Coronary artery (tissue), 2 donors: ENCODE results near the gene STARD7.

Experiments used
- DNase-seq: peaks from one replicate; pipeline ENCODE4 v3.0.0-alpha.2; 2017; ENCODE audit warnings: low spot score
- H3K27ac ChIP-seq, 2 donors: fragments of 200-600 bp; sonication (generic); one replicate each; pipeline ENCODE4 v1.5.1; 2016 to 2019
- H3K4me3 ChIP-seq: fragments of 200-600 bp; sonication (generic); 2 replicates; pipeline ENCODE4 v1.5.1; 2016; ENCODE audit warnings: mild to moderate bottlenecking, moderate library complexity
- TF ChIP-seq, protein P1 (sequence below): fragments of 200-600 bp; sonication (generic); IDR thresholded peaks from one replicate; pipeline ENCODE4 v1.5.1; 2019; ENCODE audit warnings: antibody characterized with exemption

Gene STARD7

DNA sequence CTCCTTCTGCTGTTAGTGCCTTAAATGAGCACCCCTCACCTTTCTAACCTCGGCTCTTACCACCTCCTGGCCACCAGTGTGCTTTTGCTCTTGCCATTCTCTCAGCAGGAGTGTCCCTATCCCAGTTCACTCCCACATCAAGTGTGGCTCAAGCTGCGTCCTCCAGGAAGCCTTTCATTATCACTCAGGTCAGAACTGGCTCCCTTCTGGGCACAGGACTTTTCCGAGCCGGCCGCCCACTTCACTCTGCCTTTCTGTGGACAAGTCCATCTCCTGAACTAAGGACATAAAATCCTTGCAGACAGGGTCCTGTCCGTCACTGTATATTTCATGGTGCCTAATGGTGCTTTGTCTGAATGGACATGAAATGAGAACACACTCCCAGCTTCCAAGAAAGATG is 41.6 kb upstream of the STARD7 start:
- no peak for DNase-seq
- H3K27ac ChIP-seq, result peak overlapping the region; percentile 29 to 53
- TF ChIP-seq, protein P1, sequence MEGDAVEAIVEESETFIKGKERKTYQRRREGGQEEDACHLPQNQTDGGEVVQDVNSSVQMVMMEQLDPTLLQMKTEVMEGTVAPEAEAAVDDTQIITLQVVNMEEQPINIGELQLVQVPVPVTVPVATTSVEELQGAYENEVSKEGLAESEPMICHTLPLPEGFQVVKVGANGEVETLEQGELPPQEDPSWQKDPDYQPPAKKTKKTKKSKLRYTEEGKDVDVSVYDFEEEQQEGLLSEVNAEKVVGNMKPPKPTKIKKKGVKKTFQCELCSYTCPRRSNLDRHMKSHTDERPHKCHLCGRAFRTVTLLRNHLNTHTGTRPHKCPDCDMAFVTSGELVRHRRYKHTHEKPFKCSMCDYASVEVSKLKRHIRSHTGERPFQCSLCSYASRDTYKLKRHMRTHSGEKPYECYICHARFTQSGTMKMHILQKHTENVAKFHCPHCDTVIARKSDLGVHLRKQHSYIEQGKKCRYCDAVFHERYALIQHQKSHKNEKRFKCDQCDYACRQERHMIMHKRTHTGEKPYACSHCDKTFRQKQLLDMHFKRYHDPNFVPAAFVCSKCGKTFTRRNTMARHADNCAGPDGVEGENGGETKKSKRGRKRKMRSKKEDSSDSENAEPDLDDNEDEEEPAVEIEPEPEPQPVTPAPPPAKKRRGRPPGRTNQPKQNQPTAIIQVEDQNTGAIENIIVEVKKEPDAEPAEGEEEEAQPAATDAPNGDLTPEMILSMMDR, result no peak
- no peak overlapping the region for H3K4me3 ChIP-seq

DNA sequence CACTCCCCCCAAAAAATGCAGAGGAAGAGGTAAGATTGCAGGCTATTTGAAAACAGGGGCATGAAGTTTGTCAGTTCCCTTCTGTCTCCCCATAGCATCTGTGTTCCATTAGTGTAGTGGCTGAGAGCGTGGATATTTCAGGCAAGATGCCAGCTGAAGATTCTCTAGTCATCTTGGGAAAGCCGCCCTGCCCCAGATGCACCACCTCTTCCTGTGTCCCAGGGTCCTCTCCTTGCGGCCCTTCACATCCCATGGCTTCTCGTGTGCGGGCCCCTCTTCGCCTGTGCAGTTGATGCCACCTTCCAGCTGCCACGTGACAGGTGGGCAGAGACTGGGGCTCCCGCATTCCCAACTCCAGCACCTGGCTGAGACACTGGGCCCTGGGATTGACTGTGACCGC is 41.0 kb upstream of the STARD7 start:
- TF ChIP-seq, protein P1, result no peak
- DNase-seq, result no peak
- Histone ChIP-seq H3K4me3 (no peak overlapping the region), H3K27ac (peak overlapping the region; percentile 29 to 53)

DNA sequence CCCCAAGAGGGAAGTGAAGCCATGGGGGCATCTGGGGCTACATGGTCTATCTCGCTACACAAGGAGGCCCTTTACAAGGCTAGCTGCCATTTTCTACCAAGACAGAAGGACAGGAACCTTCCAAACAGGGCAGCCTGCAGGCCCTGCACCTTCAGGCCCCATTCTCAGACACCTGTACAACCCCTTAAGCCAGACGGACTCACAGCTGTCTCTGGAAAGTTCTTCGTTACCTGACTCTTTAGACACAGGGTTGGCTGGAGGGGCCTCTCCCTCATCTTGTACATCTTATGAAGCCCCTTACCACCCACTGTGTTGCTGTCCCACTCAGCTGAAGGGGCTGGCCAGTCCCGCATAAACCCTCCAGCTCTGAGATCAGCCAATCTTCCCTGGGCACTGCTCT is 40.0 kb upstream of the STARD7 start:
- TF ChIP-seq, protein P1, result no peak
- no peak for DNase-seq
- no peak overlapping the region for H3K27ac ChIP-seq
- no peak overlapping the region for H3K4me3 ChIP-seq

DNA sequence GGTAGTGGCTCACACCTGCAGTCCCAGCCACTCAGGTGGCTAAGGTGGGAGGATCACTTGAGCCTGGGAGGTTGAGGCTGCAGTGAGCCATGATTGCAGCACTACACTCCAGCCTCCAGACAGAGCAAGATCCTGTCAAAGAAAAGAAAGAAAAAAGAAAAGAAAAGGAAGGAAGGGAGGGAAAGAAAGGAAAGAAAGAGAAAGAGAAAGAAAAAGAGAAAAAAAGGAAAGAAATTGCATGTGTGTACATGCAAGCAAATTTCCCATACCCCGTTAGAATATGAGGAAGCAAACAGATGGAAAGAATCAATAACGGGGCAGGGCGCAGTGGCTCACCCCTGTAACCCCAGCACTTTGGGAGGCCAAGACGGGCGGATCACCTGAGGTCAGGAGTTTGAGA is 39.3 kb upstream of the STARD7 start:
- DNase-seq, result no peak
- TF ChIP-seq, protein P1, result no peak
- no peak overlapping the region for H3K4me3 ChIP-seq
- no peak overlapping the region for H3K27ac ChIP-seq

DNA sequence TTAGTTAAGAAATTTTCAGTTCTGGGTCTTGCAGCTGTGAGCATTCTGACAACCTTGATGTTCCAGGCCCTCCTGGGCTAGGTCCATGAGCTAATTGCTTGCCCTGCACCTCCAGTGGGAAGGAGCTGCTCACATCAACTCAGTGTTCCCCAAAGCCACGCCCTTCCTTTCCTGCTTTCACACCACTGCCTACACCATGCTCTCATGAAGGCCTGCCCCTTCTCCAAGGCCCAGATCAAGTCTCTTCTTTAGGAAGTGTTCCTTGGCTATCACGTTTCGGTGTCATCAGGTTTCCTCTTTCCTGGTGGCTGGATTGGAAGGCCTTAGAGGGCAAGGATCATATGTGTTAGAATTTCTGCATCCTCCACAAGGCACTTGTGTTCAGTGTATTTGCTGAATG is 38.4 kb upstream of the STARD7 start:
- TF ChIP-seq, protein P1, result no peak
- Histone ChIP-seq H3K27ac (peak overlapping the region in 1 of 2 donors; percentile 72), H3K4me3 (no peak overlapping the region)
- no peak for DNase-seq

GRCh38 chr2:96245609-96246390 is 37.2 kb upstream of the STARD7 start:
- Histone ChIP-seq H3K27ac (peak overlapping the region in 1 of 2 donors; percentile 72), H3K4me3 (no peak overlapping the region)
- no peak for DNase-seq
- TF ChIP-seq, protein P1, result no peak

DNA sequence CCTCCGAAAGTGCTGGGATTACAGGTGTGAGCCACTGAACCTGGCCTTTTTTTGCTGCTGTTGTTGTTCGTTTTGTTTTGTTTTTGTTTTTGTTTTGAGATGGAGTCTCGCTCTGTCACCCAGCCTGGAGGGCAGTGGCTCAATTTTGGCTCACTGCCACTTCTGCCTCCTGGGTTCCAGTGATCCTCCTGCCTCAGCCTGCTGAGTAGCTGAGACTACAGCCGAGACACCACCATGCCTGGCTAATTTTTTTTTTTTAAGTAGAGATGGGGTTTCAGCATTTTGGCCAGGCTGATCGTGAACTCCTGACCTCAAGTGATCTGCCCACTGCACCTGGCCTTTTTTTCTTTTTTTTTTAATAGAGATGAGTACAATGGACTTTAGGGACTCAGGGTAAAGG is 35.2 kb upstream of the STARD7 start:
- DNase-seq, result no peak
- no peak overlapping the region for H3K4me3 ChIP-seq
- TF ChIP-seq, protein P1, result no peak

More for the DNA sequence above, 35.2 kb upstream of the STARD7 start:
- H3K27ac ChIP-seq, result no peak overlapping the region
